Mucosa of stomach (tissue), 1 donor: ENCODE measurements around the gene SHMT2.

Source experiments
- H3K27me3 ChIP-seq: one replicate; pipeline ENCODE4 v1.7.0; 2013; ENCODE audit warnings: mild to moderate bottlenecking, low read length; ENCODE audit not compliant: control insufficient read depth, insufficient read depth
- H3K36me3 ChIP-seq: one replicate; pipeline ENCODE4 v1.7.0; 2013; ENCODE audit warnings: low read length; ENCODE audit not compliant: control insufficient read depth, insufficient read depth
- H3K4me1 ChIP-seq: one replicate; pipeline ENCODE4 v1.7.0; 2013; ENCODE audit warnings: mild to moderate bottlenecking, low read length; ENCODE audit not compliant: control insufficient read depth, insufficient read depth
- H3K4me3 ChIP-seq: one replicate; pipeline ENCODE4 v1.7.0; 2013; ENCODE audit warnings: low read length
- H3K9ac ChIP-seq: one replicate; pipeline ENCODE4 v1.7.0; 2013; ENCODE audit warnings: mild to moderate bottlenecking, low read length, moderate library complexity
- H3K9me3 ChIP-seq: one replicate; pipeline ENCODE4 v1.7.0; 2013; ENCODE audit warnings: mild to moderate bottlenecking, low read length, moderate library complexity; ENCODE audit not compliant: control insufficient read depth
- donor health status: Pancreatic carcinoma.

SHMT2 gene

DNA sequence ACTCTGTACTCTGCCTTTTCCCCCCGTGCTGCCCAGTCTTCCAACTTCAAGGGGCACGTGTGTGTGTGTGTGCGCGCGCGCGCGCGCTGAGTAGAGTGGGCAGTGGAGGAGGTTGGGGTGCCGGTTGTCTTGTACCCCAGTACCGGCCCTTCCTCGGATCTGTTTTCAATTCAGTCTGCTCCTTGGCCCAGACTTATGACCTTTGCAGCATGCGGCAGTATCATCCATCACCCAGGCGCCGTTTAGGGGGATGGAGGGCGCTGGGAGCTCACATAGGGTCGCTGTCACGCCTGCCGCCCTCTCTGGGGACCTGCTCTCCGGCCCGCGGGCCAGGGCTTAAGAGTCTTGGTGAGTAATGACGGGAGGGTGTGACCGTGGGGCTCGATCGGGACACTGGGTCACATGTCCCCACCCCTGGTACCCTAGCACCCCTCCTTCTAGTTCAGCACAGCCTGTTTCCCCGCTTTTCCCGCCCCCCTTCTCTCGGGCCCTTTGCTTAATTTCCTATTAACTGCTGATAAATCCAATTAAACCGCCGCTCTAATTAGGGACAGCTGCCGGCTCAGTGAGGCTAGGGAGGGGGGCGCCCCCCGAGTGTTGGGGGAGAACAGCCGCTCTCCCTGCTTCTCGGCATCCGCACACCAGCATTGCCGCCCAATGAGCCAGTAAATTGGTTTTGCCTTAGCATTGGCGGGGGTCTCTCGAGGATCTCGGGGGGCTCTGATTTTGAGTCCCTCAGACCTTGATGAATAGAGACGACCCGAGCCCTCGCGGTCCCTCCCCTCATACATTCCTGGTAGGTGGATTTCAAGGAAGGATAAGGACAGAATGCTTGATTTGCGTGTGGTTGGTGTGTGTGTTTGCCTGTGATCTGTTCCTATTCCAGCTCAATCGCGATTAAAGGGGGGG, 12.1 kb downstream of the SHMT2 start:
- no peaks in the 10 kb centered on the region for H3K9me3 ChIP-seq
- H3K36me3 ChIP-seq, result no peaks in the 10 kb centered on the region
- peaks cover 72% of the 10 kb centered on the region for H3K4me1 ChIP-seq
- no peak overlapping the region for H3K4me3 ChIP-seq
- H3K27me3 ChIP-seq, result peaks cover 80% of the 10 kb centered on the region
- H3K9ac ChIP-seq, result no peak overlapping the region

DNA sequence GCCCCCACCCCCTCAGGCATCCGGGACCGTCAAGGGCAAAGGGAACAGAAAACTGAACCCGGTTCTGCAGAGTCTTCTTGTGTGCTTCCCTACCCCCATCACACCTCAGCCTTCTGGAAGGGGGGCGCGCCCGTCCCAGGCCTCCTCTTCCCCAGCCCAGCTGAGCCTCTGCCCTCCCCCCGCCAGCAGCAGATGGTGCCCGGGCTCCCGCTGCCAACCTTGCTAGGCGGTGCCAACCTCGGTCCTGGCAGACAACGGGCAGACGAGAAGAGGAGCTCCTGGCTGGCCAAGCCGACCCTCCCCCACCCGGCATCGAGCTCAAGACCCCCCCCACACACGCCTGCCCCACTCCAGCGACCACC, 12.8 kb downstream of the SHMT2 start:
- Histone ChIP-seq H3K27me3 (peaks cover 74% of the 10 kb centered on the region), H3K36me3 (no peaks in the 10 kb centered on the region), H3K4me1 (peaks cover 65% of the 10 kb centered on the region), H3K9me3 (no peaks in the 10 kb centered on the region), H3K9ac (no peak overlapping the region), H3K4me3 (peak overlapping the region; percentile 14)

DNA sequence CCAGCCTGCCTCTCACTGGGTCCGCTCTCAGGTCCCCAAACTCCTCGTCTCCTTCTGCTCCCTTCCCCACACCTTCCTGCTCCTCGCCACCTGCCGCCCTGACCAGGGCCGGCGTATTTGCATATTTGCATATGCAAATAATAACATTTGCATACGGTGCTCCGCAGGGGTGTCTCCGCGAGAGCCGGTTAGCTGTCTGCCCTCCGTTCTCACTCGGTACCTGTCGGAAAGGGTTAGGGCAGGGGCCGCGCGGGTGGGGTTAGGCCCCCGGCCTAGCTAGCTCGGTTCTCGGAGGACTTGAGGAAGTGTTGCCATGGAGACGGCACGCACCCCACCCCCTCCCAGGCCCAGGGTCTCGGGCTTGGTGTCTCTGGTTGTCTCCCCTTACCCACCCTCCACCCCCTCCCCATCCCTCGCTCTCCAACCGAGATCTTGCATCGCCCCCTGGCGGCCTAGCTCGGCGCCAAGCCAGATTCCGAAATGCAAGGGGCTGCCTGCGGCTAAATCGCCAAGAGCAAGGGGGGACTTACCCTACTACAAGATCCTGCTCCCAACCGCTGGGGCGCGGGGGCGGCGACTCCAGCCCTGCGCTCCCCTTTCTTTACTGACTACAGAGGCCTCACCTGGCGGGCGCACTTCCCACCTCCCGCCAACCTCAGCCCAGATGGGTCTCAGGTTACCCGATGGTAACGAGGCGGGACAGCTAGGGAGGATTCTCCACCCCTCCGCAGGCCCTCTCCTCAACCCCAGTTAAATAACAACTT, 13.4 kb downstream of the SHMT2 start:
- Histone ChIP-seq H3K4me1 (peaks cover 59% of the 10 kb centered on the region), H3K36me3 (no peaks in the 10 kb centered on the region), H3K27me3 (peaks cover 68% of the 10 kb centered on the region), H3K9ac (peak overlapping the region; percentile 39), H3K4me3 (peak overlapping the region; percentile 14), H3K9me3 (no peaks in the 10 kb centered on the region)

- Histone ChIP-seq H3K27me3 (peaks cover 60% of the 10 kb centered on the region), H3K9ac (no peak overlapping the region), H3K36me3 (no peaks in the 10 kb centered on the region), H3K4me3 (no peak overlapping the region), H3K9me3 (no peaks in the 10 kb centered on the region), H3K4me1 (peaks cover 51% of the 10 kb centered on the region)
Observed at GRCh38 chr12:57243521-57244311, 14.2 kb downstream of the SHMT2 start.

- Histone ChIP-seq H3K9ac (no peak overlapping the region), H3K36me3 (no peaks in the 10 kb centered on the region), H3K4me1 (peaks cover 48% of the 10 kb centered on the region), H3K27me3 (peaks cover 54% of the 10 kb centered on the region), H3K4me3 (no peak overlapping the region), H3K9me3 (no peaks in the 10 kb centered on the region)
Observed at GRCh38 chr12:57244312-57244696, 14.8 kb downstream of the SHMT2 start.

GRCh38 chr12:57247041-57247440, 17.5 kb downstream of the SHMT2 start:
- no peaks in the 10 kb centered on the region for H3K9me3 ChIP-seq
- no peaks in the 10 kb centered on the region for H3K36me3 ChIP-seq
- no peak overlapping the region for H3K4me3 ChIP-seq
- peaks cover 21% of the 10 kb centered on the region for H3K4me1 ChIP-seq
- no peak overlapping the region for H3K9ac ChIP-seq
- H3K27me3 ChIP-seq, result peaks cover 27% of the 10 kb centered on the region

DNA sequence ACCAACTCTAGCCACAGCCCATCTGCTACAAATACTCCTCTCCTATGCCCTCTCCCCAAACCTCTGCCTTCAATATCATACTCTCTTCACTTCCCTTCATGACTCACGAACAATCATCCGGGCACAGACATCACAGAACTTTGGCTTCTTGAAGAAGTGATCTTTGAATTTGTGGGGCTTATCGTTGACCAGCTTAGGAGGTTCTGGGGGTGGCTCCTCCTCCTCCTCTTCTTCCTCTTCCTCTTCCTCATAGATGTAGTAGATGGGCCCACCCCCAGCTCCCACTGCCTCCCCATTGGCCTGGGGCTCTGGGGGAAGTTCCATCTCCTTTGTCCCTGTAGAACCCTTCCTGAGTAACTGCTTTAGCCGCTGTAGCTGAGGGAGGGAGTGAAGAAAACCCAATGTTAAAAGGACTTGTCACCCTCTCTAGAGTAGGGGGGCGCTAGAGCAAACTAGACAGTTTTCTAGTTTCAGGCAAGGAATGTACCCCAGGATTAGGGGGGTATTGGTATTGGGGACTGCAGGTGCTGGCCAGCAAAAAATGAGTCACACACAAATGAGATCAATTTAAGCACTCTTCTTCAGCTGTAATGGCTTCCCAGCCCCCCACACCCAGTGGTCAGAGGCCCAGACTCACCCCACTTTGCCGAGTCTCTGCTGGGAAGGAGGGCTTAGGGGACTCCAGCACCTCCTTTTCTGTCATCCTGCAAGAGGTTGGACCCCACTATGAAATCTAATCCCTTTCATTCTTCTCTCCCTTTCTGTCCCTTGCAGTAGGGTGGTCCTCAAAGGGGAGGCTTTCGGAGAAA, 19.6 kb downstream of the SHMT2 start:
- Histone ChIP-seq H3K4me3 (no peak overlapping the region), H3K9ac (no peak overlapping the region), H3K36me3 (no peaks in the 10 kb centered on the region), H3K27me3 (peaks cover 6% of the 10 kb centered on the region), H3K4me1 (no peaks in the 10 kb centered on the region), H3K9me3 (no peaks in the 10 kb centered on the region)

- no peaks in the 10 kb centered on the region for H3K9me3 ChIP-seq
- no peaks in the 10 kb centered on the region for H3K4me1 ChIP-seq
- H3K9ac ChIP-seq, result no peak overlapping the region
- H3K27me3 ChIP-seq, result no peaks in the 10 kb centered on the region
- H3K36me3 ChIP-seq, result no peaks in the 10 kb centered on the region
- H3K4me3 ChIP-seq, result no peak overlapping the region
Observed at GRCh38 chr12:57250541-57250940, 21.0 kb downstream of the SHMT2 start.

GRCh38 chr12:57250956-57251355, 21.4 kb downstream of the SHMT2 start, which contains the start of gene STAC3:
Gene STAC3, minus strand, starts transcription at chr12:57251187. Its CDS starts 1,551 bp downstream, at chr12:57249636.
- H3K9ac ChIP-seq, result no peak within 1 kb of the TSS
- H3K36me3 ChIP-seq, result no peaks in the 10 kb centered on the region
- H3K9me3 ChIP-seq, result no peaks in the 10 kb centered on the region
- no peak within 1 kb of the TSS for H3K4me3 ChIP-seq
- H3K4me1 ChIP-seq, result no peaks in the 10 kb centered on the region
- H3K27me3 ChIP-seq, result no peaks in the 10 kb centered on the region

DNA sequence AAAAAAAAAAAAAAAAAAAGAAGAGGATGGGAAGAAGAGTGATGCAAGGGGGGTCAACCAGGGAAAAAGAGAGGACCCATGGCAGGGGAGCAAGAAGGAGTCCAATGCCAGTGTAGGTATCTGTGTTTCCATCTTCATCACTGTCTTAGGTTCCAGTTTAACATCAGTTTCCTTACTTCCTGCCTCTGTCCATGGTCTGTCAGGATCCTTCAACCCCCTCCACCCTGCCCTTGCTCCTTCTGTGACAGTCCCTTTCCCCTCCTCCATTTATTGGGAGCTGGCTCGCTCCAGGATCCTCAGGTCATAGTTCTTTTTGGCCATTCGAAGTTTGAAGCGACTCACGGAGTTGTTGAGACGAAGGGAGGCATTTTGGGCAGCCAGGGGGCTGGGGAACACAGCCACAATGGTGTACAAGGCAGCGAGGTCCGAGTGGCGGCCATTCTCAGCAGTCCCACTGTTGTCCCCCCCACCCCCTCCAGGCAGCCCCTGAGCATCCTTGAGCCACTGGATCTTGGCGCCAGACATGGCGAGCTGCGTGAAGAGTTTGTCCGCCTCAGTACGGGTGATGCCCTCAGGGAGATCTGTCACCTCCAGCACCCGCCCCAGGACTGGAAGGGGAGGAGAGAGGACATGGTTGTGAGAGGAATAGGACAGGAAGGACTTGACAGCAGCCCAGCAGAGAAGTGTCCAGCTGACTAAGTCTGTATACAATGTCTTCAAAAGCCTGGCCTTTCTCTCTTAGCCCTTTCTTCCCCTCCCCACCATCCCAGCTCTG, 25.2 kb downstream of the SHMT2 start:
- Histone ChIP-seq H3K9me3 (no peaks in the 10 kb centered on the region), H3K27me3 (no peaks in the 10 kb centered on the region), H3K4me1 (no peaks in the 10 kb centered on the region), H3K36me3 (peaks cover 3% of the 10 kb centered on the region), H3K4me3 (no peak overlapping the region), H3K9ac (no peak overlapping the region)

DNA sequence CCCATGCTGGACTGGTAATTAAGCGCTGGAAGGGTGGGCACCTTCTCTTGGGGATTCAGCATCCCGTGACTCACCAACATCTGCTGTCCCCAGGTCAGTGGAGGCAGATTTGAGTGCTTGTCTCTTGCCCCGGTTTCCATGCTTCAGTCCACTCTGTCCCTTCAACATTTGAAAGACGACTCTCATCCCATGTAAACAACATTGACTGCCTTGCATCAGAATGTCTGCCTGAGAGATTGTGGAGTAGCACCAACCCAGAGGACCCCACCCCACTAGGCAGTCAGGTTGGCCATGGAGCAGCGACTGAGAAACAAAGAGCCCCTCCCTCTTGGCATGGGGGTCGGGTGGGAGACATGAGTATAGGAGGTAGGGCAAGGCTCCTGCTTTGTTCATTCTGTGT, 26.4 kb downstream of the SHMT2 start:
- H3K27me3 ChIP-seq, result no peaks in the 10 kb centered on the region
- H3K36me3 ChIP-seq, result peaks cover 3% of the 10 kb centered on the region
- H3K4me3 ChIP-seq, result no peak overlapping the region
- H3K4me1 ChIP-seq, result no peaks in the 10 kb centered on the region
- no peak overlapping the region for H3K9ac ChIP-seq
- H3K9me3 ChIP-seq, result no peaks in the 10 kb centered on the region
